ENCODE data around the gene FOS. TPM values are rescaled to one million over a fixed set of nuclear protein-coding genes. Genes with fewer than 3 reads are reported as not detected.

FOS gene
- total and polyA plus RNA-seq, 4 donors = 13.2 to 82.7 (median 20.0) TPM

GRCh38 chr14:75249251-75249957 lies 29.2 kb upstream of the FOS start:
- H3K27me3 ChIP-seq (ENCODE audit: control insufficient read depth in 4 of 4, insufficient read depth in 4 of 4, low read length in 3 of 4) = no peaks in the 10 kb centered on the region
- H3K9ac ChIP-seq (ENCODE audit: low read depth in 1 of 2, low read length in 2 of 2) = peak overlapping the region in 1 of 2 donors; percentile 25
- TF ChIP-seq NR2F2 (IDR thresholded peaks at IDR 0.05) (no peak), REST (IDR thresholded peaks at IDR 0.05) (no peak), FOXA1 (IDR thresholded peaks at IDR 0.05) (no peak), GABPA (IDR thresholded peaks at IDR 0.05 in 1 of 2, conservative IDR thresholded peaks at IDR 0.05 in 1 of 2) (no peak), TAF1 (conservative IDR thresholded peaks at IDR 0.05) (no peak), EGR1 (IDR thresholded peaks at IDR 0.05; ENCODE audit: low read depth in 2 of 2) (no peak), HNF4A (conservative IDR thresholded peaks at IDR 0.05) (no peak), SP1 (IDR thresholded peaks at IDR 0.05) (no peak), ATF3 (IDR thresholded peaks at IDR 0.05) (no peak), RAD21 (IDR thresholded peaks at IDR 0.05) (no peak), MAX (IDR thresholded peaks at IDR 0.05) (no peak), FOXA2 (IDR thresholded peaks at IDR 0.05) (no peak), RXRA (IDR thresholded peaks at IDR 0.05) (no peak), JUND (IDR thresholded peaks at IDR 0.05) (no peak)
- TF ChIP-seq, protein P1, sequence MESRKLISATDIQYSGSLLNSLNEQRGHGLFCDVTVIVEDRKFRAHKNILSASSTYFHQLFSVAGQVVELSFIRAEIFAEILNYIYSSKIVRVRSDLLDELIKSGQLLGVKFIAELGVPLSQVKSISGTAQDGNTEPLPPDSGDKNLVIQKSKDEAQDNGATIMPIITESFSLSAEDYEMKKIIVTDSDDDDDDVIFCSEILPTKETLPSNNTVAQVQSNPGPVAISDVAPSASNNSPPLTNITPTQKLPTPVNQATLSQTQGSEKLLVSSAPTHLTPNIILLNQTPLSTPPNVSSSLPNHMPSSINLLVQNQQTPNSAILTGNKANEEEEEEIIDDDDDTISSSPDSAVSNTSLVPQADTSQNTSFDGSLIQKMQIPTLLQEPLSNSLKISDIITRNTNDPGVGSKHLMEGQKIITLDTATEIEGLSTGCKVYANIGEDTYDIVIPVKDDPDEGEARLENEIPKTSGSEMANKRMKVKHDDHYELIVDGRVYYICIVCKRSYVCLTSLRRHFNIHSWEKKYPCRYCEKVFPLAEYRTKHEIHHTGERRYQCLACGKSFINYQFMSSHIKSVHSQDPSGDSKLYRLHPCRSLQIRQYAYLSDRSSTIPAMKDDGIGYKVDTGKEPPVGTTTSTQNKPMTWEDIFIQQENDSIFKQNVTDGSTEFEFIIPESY (IDR thresholded peaks at IDR 0.05) = no peak
- H3K36me3 ChIP-seq (ENCODE audit: control insufficient read depth in 4 of 4, insufficient read depth in 3 of 4, low read depth in 1 of 4, low read length in 3 of 4) = no peaks in the 10 kb centered on the region
- H3K4me3 ChIP-seq (ENCODE audit: low read depth in 1 of 3, low read length in 3 of 3) = no peak overlapping the region
- peak overlapping the region in 1 of 2 donors; percentile 51 for H3K27ac ChIP-seq (ENCODE audit: low read depth in 1 of 2, low read length in 2 of 2)
- DNase-seq (ENCODE audit: low spot score) = no peak
- 77% methylated on average over 10 of the region's 10 CpGs for WGBS
- H3K4me1 ChIP-seq (ENCODE audit: control insufficient read depth in 4 of 4, insufficient read depth in 4 of 4, low read length in 3 of 4) = peaks cover 4 to 28% (median 20%) of the 10 kb centered on the region in 4 donors
- no peaks in the 10 kb centered on the region for H3K9me3 ChIP-seq (ENCODE audit: control insufficient read depth in 4 of 4, low read length in 3 of 4)

GRCh38 chr14:75249958-75250336 lies 28.7 kb upstream of the FOS start:
- H3K4me1 ChIP-seq (ENCODE audit: control insufficient read depth in 4 of 4, insufficient read depth in 4 of 4, low read length in 3 of 4) = peaks cover 6 to 32% (median 22%) of the 10 kb centered on the region in 4 donors
- H3K9ac ChIP-seq (ENCODE audit: low read depth in 1 of 2, low read length in 2 of 2) = peak overlapping the region in 1 of 2 donors; percentile 25
- H3K27me3 ChIP-seq (ENCODE audit: control insufficient read depth in 4 of 4, insufficient read depth in 4 of 4, low read length in 3 of 4) = no peaks in the 10 kb centered on the region
- no peaks in the 10 kb centered on the region for H3K36me3 ChIP-seq (ENCODE audit: control insufficient read depth in 4 of 4, insufficient read depth in 3 of 4, low read depth in 1 of 4, low read length in 3 of 4)
- H3K9me3 ChIP-seq (ENCODE audit: control insufficient read depth in 4 of 4, low read length in 3 of 4) = no peaks in the 10 kb centered on the region
- 38% methylated on average over 2 of the region's 2 CpGs for WGBS
- DNase-seq (ENCODE audit: low spot score) = no peak
- H3K27ac ChIP-seq (ENCODE audit: low read depth in 1 of 2, low read length in 2 of 2) = peak overlapping the region in 1 of 2 donors; percentile 51
- H3K4me3 ChIP-seq (ENCODE audit: low read depth in 1 of 3, low read length in 3 of 3) = no peak overlapping the region
- TF ChIP-seq FOXA1 (IDR thresholded peaks at IDR 0.05) (peak; percentile 42), REST (IDR thresholded peaks at IDR 0.05) (peak; percentile 46), RXRA (IDR thresholded peaks at IDR 0.05) (peak; percentile 34 to 84), ATF3 (IDR thresholded peaks at IDR 0.05) (no peak), HNF4A (conservative IDR thresholded peaks at IDR 0.05) (peak; percentile 15 to 70), NR2F2 (IDR thresholded peaks at IDR 0.05) (no peak), JUND (IDR thresholded peaks at IDR 0.05) (peak in 1 of 2 donors; percentile 40), GABPA (IDR thresholded peaks at IDR 0.05 in 1 of 2, conservative IDR thresholded peaks at IDR 0.05 in 1 of 2) (no peak), RAD21 (IDR thresholded peaks at IDR 0.05) (peak in 1 of 2 donors; percentile 38), HNF4G (IDR thresholded peaks at IDR 0.05) (no peak), EGR1 (IDR thresholded peaks at IDR 0.05; ENCODE audit: low read depth in 2 of 2) (peak in 1 of 2 donors; percentile 55)
- TF ChIP-seq, protein P1 (IDR thresholded peaks at IDR 0.05) = peak; percentile 51

All from liver (tissue), 9 donors.